ENCODE measurements around the gene PSMC3. TPM values are rescaled to one million over a fixed set of nuclear protein-coding genes. Genes with fewer than 3 reads are reported as not detected.

PSMC3 gene
- total and polyA plus RNA-seq, 2 of the 13 experiments (the other 11 are each of a cell fraction or from before 2014, with no cell fraction given), result 75.8 to 214 TPM

GRCh38 chr11:47407746-47408590, 18.3 kb downstream of the PSMC3 start, which contains the start of gene SLC39A13 (continued):
- TF ChIP-seq ATF5 (CRISPR knock-in tag; IDR thresholded peaks at IDR 0.05; ENCODE audit: low read depth), result no peak
- TF ChIP-seq KDM5A (IDR thresholded peaks at IDR 0.05; ENCODE audit: borderline replicate concordance, low read length), result peak; percentile 42; the same call in 1 of the 2 replicates
- no peak for TF ChIP-seq MBNL3 (CRISPR knock-in tag; conservative IDR thresholded peaks at IDR 0.05)
- no peak for TF ChIP-seq ZNF512 (CRISPR knock-in tag; IDR thresholded peaks at IDR 0.05)
- TF ChIP-seq GATA4 (IDR thresholded peaks at IDR 0.05; ENCODE audit: borderline replicate concordance, low read depth), result 0 out of 2 replicates have a peak, but pooled peaks have one; percentile 22
- TF ChIP-seq AKNA (CRISPR knock-in tag; IDR thresholded peaks at IDR 0.05; ENCODE audit: borderline replicate concordance), result no peak
- no peak; the same call in 1 of the 2 replicates for TF ChIP-seq LBX2 (CRISPR knock-in tag; IDR thresholded peaks at IDR 0.05; ENCODE audit: borderline replicate concordance)
- TF ChIP-seq NFIB (CRISPR knock-in tag; IDR thresholded peaks at IDR 0.05; ENCODE audit: borderline replicate concordance), result no peak
- TF ChIP-seq ZNF30 (CRISPR knock-in tag; IDR thresholded peaks at IDR 0.05), result no peak
- TF ChIP-seq NFKB2 (CRISPR knock-in tag; IDR thresholded peaks at IDR 0.05; ENCODE audit: borderline replicate concordance), result peak; percentile 63; the same call in 1 of the 2 replicates
- peak; percentile 65; the same call in 1 of the 2 replicates for TF ChIP-seq CREBL2 (CRISPR knock-in tag; IDR thresholded peaks at IDR 0.05; ENCODE audit: borderline replicate concordance)
- TF ChIP-seq MAZ (IDR thresholded peaks at IDR 0.05; ENCODE audit: borderline replicate concordance, low read depth, low read length), result peak; percentile 93
- peak; percentile 94 for TF ChIP-seq MAZ (CRISPR knock-in tag; IDR thresholded peaks at IDR 0.05; ENCODE audit: low read depth)
- TF ChIP-seq KLF12 (CRISPR knock-in tag; IDR thresholded peaks at IDR 0.05; ENCODE audit: borderline replicate concordance), result peak; percentile 91; the same call in 1 of the 2 replicates
- no peak for TF ChIP-seq AGO1 (IDR thresholded peaks at IDR 0.05; ENCODE audit: low read depth, low read length, poor library complexity, severe bottlenecking)
- no peak for TF ChIP-seq REXO4 (CRISPR knock-in tag; IDR thresholded peaks at IDR 0.05; ENCODE audit: borderline replicate concordance)
- TF ChIP-seq ASH2L (IDR thresholded peaks at IDR 0.05; ENCODE audit: insufficient read length, low read depth, low read length), result peak; percentile 74
- 0 out of 2 replicates have a peak, but pooled peaks have one; percentile 60 for TF ChIP-seq ZNF10 (CRISPR knock-in tag; IDR thresholded peaks at IDR 0.05; ENCODE audit: borderline replicate concordance, low read depth)
